Omental fat pad (tissue), 4 donors: ENCODE data around the gene COBLL1. TPM values are rescaled to one million over a fixed set of nuclear protein-coding genes. Genes with fewer than 3 reads are reported as not detected.

Experiments
- ATAC-seq: fragments of 150-250 bp; one replicate; pipeline ENCODE4 v1.9.1; 2016; ENCODE audit warnings: mild to moderate bottlenecking, moderate library complexity; ENCODE audit not compliant: low FRiP score
- DNase-seq: peaks from one replicate; pipeline ENCODE4 v3.0.0-alpha.2; 2019; ENCODE audit warnings: low spot score
- CTCF ChIP-seq, 3 donors: fragments of 450-650 bp; IDR thresholded peaks; one replicate each; pipeline ENCODE4 v1.5.1; 2016 to 2017; ENCODE audit warnings: antibody characterized with exemption in 3 of 3, mild to moderate bottlenecking in 3 of 3, moderate library complexity in 2 of 3
- total RNA-seq, 4 donors: library from RNA; depleted of rRNA; stranded (reverse); fragments of >200 nt; gene quantifications; one replicate each; pipeline ENCODE4 v1.1.0, GENCODE V29; 2016

The COBLL1 gene
- total RNA-seq, result 100 to 1,000 TPM in 1 of 4 donors, 10 to 100 TPM in 3; 38.1 to 114 (median 68.5) TPM

GRCh38 chr2:164841719-164842623 lies at the start of gene COBLL1:
Gene COBLL1 (minus strand): TSS chr2:164841823. CDS start chr2:164841196, 627 bp downstream.
- TF ChIP-seq CTCF (IDR thresholded peaks at IDR 0.05), result peak in 2 of 3 donors; percentile 82 to 86

GRCh38 chr2:164890544-164890943 lies 48.9 kb upstream of the COBLL1 start:
- DNase-seq (no peak), ATAC-seq (no peak)
- no peak for TF ChIP-seq CTCF (IDR thresholded peaks at IDR 0.05)

More at GRCh38 chr2:164841719-164842623, at the start of gene COBLL1:
- ATAC-seq (peak; percentile 83), DNase-seq (peak; percentile 51)

- DNase-seq, result no peak
- no peak for TF ChIP-seq CTCF (IDR thresholded peaks at IDR 0.05)
- ATAC-seq, result no peak
Observed at GRCh38 chr2:164888592-164888991, 47.0 kb upstream of the COBLL1 start.

GRCh38 chr2:164887434-164888144 lies 46.0 kb upstream of the COBLL1 start:
- TF ChIP-seq CTCF (IDR thresholded peaks at IDR 0.05), result no peak
- DNase-seq, result no peak
- no peak for ATAC-seq

GRCh38 chr2:164882276-164882675 lies 40.7 kb upstream of the COBLL1 start:
- no peak for DNase-seq
- TF ChIP-seq CTCF (IDR thresholded peaks at IDR 0.05), result no peak
- ATAC-seq, result no peak

- DNase-seq, result no peak
- TF ChIP-seq CTCF (IDR thresholded peaks at IDR 0.05), result no peak
Observed at GRCh38 chr2:164881524-164881923, 39.9 kb upstream of the COBLL1 start.

More at GRCh38 chr2:164881524-164881923, 39.9 kb upstream of the COBLL1 start:
- ATAC-seq, result no peak
